Cortex of kidney (tissue), 1 donor: ENCODE data around the gene GALT.

Experiments
- DNase-seq: peaks from one replicate; lab custom pipeline; 2025; lab: John Stamatoyannopoulos, UW

GALT gene

GRCh38 chr9:34684145-34684544 lies 37.7 kb downstream of the GALT start:
- DNase-seq = no peak

GRCh38 chr9:34684816-34685215 lies 38.3 kb downstream of the GALT start:
- DNase-seq = no peak

- DNase-seq = no peak
Observed at GRCh38 chr9:34685591-34685990, 39.1 kb downstream of the GALT start.

GRCh38 chr9:34686231-34686630 lies 39.8 kb downstream of the GALT start:
- DNase-seq = no peak

GRCh38 chr9:34686732-34687131 lies 40.3 kb downstream of the GALT start:
- no peak for DNase-seq

GRCh38 chr9:34687276-34688030 lies 41.0 kb downstream of the GALT start:
- no peak for DNase-seq

- DNase-seq = no peak
Observed at GRCh38 chr9:34688329-34689115, 42.0 kb downstream of the GALT start.

- DNase-seq = no peak
Observed at GRCh38 chr9:34689116-34689470, 42.6 kb downstream of the GALT start.

- no peak for DNase-seq
Observed at GRCh38 chr9:34689512-34689911, 43.0 kb downstream of the GALT start.

GRCh38 chr9:34690983-34691935 lies 44.8 kb downstream of the GALT start, which contains the start of gene CCL19:
Gene CCL19, minus strand, starts transcription at chr9:34691276. Its CDS starts 137 bp downstream, at chr9:34691139.
- no peak for DNase-seq

GRCh38 chr9:34691936-34692315 lies 45.5 kb downstream of the GALT start:
- no peak for DNase-seq

GRCh38 chr9:34693560-34693959 lies 47.1 kb downstream of the GALT start:
- no peak for DNase-seq

- DNase-seq = no peak
Observed at GRCh38 chr9:34694811-34695210, 48.3 kb downstream of the GALT start.
